Calu3 (cell line): ENCODE data around the gene SRRM4. TPM values are rescaled to one million over a fixed set of nuclear protein-coding genes. Genes with fewer than 3 reads are reported as not detected.

Source experiments
- BruUV-seq: library from RNA; stranded (reverse); fragments of 400-500 nt; replicated peaks from 2 replicates; lab custom pipeline; 2021; lab: Mats Ljungman, UMichigan
- CTCF ChIA-PET: fragments of 300-600 bp; sonication (Branson Sonifier 250); formaldehyde crosslinking; loops from one replicate; lab custom pipeline; 2022; ENCODE audit warnings: antibody characterized with exemption; lab: Charles Lee
- DNase-seq: peaks from one replicate; pipeline ENCODE4 v3.0.0; 2022
- H3K27ac Mint-ChIP-seq: one replicate; pipeline ENCODE4 v1.8.0; 2022; ENCODE audit warnings: mixed read lengths; ENCODE audit not compliant: unreplicated experiment
- H3K27me3 Mint-ChIP-seq: one replicate; pipeline ENCODE4 v1.8.0; 2022; ENCODE audit warnings: mixed read lengths; ENCODE audit not compliant: unreplicated experiment
- H3K36me3 Mint-ChIP-seq: one replicate; pipeline ENCODE4 v1.8.0; 2022; ENCODE audit warnings: mild to moderate bottlenecking, moderate library complexity, mixed read lengths; ENCODE audit not compliant: insufficient read depth, unreplicated experiment
- H3K4me1 Mint-ChIP-seq: one replicate; pipeline ENCODE4 v1.8.0; 2022; ENCODE audit warnings: mild to moderate bottlenecking, low read depth, mixed read lengths; ENCODE audit not compliant: unreplicated experiment
- H3K4me3 Mint-ChIP-seq: one replicate; pipeline ENCODE4 v1.8.0; 2022; ENCODE audit warnings: mild to moderate bottlenecking, low read depth, moderate library complexity, mixed read lengths; ENCODE audit not compliant: unreplicated experiment
- H3K9me3 Mint-ChIP-seq: one replicate; pipeline ENCODE4 v1.8.0; 2022; ENCODE audit warnings: low read depth, mixed read lengths; ENCODE audit not compliant: unreplicated experiment
- intact Hi-C: fragments of 100-400 bp; cut with micrococcal nuclease; formaldehyde crosslinking; loops from one replicate; pipeline ENCODE4 v1.10.0; 2022; ENCODE audit not compliant: unreplicated experiment
- total RNA-seq: library from RNA; stranded (reverse); gene quantifications from 2 replicates; pipeline ENCODE4 v1.2.3, GENCODE V29; 2022
- TF ChIP-seq, protein P1 (sequence below): fragments of 200-600 bp; IDR thresholded peaks from one replicate; pipeline ENCODE4 v1.8.0; 2022; ENCODE audit warnings: antibody characterized with exemption; ENCODE audit not compliant: unreplicated experiment

Gene SRRM4
- total RNA-seq, 1 experiment from 2014 or later: not detected

DNA sequence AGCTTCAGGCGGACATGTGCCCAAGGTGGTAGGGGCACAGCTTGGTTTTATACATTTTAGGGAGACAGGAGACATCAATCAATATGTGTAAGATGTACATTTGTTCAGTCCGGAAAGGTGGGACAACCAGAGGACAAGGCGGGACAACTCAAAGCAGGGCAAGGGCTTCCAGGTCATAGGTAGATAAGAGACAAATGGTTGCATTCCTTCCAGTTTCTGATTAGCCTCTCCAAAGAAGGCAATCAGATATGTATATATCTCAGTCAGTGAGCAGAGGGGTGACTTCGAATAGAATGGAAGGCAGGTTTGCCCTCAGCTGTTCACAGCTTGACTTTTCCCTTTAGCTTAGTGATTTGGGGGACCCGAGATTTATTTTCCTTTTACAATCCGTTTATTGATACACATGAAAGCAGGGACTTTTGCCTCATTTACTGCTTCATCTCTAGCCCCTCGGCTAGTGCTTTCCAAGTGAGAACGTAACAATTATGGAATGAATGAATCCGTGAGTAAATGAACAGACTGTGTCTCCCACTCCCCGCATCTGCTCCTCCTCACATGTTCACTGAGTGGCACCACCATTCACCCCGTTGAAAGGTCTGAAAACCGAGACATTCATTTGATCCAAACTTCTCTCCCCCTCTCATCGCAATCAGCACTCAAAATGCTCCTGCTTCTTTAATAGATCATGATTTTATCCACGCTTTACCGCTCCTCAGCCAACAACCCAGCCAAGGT, 190.5 kb downstream of the SRRM4 start:
- no peak for DNase-seq
- Mint-ChIP-seq H3K9me3 (peaks cover 2% of the 10 kb centered on the region), H3K36me3 (no peaks in the 10 kb centered on the region), H3K4me3 (no peak overlapping the region), H3K27ac (no peak overlapping the region), H3K4me1 (peaks cover 41% of the 10 kb centered on the region), H3K27me3 (peaks cover 37% of the 10 kb centered on the region)
- intact Hi-C loops: no loop called here
- CTCF ChIA-PET: interaction anchor here (0.7 kb wide), 1 partner anchor 23 kb away, joined by 3 read pairs; no protein-coding TSS in a partner anchor
- TF ChIP-seq, protein P1, sequence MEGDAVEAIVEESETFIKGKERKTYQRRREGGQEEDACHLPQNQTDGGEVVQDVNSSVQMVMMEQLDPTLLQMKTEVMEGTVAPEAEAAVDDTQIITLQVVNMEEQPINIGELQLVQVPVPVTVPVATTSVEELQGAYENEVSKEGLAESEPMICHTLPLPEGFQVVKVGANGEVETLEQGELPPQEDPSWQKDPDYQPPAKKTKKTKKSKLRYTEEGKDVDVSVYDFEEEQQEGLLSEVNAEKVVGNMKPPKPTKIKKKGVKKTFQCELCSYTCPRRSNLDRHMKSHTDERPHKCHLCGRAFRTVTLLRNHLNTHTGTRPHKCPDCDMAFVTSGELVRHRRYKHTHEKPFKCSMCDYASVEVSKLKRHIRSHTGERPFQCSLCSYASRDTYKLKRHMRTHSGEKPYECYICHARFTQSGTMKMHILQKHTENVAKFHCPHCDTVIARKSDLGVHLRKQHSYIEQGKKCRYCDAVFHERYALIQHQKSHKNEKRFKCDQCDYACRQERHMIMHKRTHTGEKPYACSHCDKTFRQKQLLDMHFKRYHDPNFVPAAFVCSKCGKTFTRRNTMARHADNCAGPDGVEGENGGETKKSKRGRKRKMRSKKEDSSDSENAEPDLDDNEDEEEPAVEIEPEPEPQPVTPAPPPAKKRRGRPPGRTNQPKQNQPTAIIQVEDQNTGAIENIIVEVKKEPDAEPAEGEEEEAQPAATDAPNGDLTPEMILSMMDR: no peak
- no TSS peak for BruUV-seq

DNA sequence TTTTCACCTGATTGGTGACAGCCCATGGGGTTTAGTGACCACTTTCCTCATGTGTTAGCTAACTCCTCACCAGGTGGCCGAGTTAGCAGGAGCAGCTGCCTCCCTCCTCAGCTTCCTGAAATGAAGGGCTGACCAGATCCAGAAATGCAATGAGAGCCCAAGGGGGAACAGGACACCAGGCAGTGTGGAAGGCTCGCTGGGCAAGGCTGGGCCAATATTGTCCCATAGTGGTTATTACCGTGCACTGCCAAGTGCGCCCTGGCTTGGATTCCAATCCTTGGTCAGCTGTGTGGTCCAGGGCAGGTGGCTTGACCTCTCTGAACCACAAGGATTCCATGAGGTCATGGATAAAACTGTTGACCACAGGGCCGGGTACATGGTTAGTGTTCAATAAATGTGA, 193.7 kb downstream of the SRRM4 start:
- peaks cover 10% of the 10 kb centered on the region for H3K36me3 Mint-ChIP-seq
- peaks cover 19% of the 10 kb centered on the region for H3K27me3 Mint-ChIP-seq
- CTCF ChIA-PET: no interaction called here
- TF ChIP-seq, protein P1: no peak
- no peak overlapping the region for H3K27ac Mint-ChIP-seq
- intact Hi-C loops: no loop called here
- peaks cover 2% of the 10 kb centered on the region for H3K9me3 Mint-ChIP-seq
- peaks cover 40% of the 10 kb centered on the region for H3K4me1 Mint-ChIP-seq
- no peak overlapping the region for H3K4me3 Mint-ChIP-seq
- no TSS peak for BruUV-seq
- DNase-seq: no peak

DNA sequence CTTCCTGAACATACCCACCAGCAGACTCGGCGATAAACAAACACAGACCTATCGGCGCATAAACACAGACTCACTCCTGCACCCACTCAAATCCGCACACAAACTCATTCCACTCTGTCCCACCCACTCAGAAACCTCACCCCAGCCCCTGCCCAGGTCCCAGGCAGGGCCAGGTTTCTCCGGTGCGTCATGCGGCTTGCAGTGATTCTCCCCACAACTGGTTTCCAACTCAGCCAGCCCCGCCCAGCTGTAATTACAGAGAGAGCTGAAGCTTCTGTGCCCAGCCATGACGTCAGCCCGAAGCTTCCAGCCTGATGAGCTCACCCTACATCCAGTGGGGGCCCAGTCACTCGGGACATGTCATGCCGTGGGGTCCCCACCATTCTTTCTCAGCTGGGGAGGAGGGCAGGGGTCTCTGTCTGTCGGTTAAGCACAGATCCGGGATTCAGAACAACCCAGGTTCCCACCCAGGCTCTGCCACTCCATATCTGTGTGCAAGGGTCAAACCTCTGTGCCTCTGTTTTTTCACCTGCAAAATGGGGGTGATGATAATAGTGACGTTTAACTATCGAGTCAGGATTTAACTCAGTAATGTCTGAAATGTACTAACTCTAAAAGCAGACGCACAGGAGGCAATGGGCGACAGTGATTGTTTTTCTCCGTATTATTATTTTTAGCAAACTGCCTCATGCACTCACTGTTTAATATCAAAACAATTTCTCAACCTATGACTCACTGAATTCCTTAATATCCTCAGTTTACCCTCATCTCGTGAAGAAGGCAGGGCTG, 195.1 kb downstream of the SRRM4 start:
- H3K4me3 Mint-ChIP-seq: peak overlapping the region; percentile 69
- peaks cover 50% of the 10 kb centered on the region for H3K4me1 Mint-ChIP-seq
- peaks cover 17% of the 10 kb centered on the region for H3K27me3 Mint-ChIP-seq
- H3K9me3 Mint-ChIP-seq: no peaks in the 10 kb centered on the region
- CTCF ChIA-PET: interaction anchor here (1.0 kb wide), 1 partner anchor 49 kb away, joined by 4 read pairs; no protein-coding TSS in a partner anchor
- peak; percentile 81 for DNase-seq
- peak overlapping the region; percentile 40 for H3K27ac Mint-ChIP-seq
- TF ChIP-seq, protein P1: no peak
- H3K36me3 Mint-ChIP-seq: peaks cover 10% of the 10 kb centered on the region
- intact Hi-C loops: no loop called here
- BruUV-seq: no TSS peak

DNA sequence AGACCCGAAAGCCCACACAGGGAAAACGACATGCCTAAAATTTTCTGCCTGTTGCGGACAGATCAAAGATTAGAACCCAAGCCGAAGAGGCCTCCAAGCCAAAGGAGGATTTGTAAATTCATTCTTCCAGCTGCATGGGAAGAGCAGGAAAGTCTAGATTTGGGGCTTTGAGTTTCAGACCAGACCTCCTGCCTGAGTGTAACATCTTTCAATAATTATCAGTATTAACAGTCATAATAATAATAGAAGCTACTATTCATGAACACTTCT, 195.7 kb downstream of the SRRM4 start:
- intact Hi-C loops: no loop called here
- DNase-seq: no peak
- BruUV-seq: no TSS peak
- CTCF ChIA-PET: interaction anchor here (1.0 kb wide), 1 partner anchor 49 kb away, joined by 4 read pairs; no protein-coding TSS in a partner anchor
- TF ChIP-seq, protein P1: no peak
- peaks cover 10% of the 10 kb centered on the region for H3K36me3 Mint-ChIP-seq
- no peak overlapping the region for H3K27ac Mint-ChIP-seq
- no peaks in the 10 kb centered on the region for H3K9me3 Mint-ChIP-seq
- H3K27me3 Mint-ChIP-seq: peaks cover 12% of the 10 kb centered on the region
- peak overlapping the region; percentile 69 for H3K4me3 Mint-ChIP-seq
- H3K4me1 Mint-ChIP-seq: peaks cover 46% of the 10 kb centered on the region
